ENCODE measurements around the gene CRISP1.

Gene CRISP1, protein sequence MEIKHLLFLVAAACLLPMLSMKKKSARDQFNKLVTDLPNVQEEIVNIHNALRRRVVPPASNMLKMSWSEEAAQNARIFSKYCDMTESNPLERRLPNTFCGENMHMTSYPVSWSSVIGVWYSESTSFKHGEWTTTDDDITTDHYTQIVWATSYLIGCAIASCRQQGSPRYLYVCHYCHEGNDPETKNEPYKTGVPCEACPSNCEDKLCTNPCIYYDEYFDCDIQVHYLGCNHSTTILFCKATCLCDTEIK

DNA sequence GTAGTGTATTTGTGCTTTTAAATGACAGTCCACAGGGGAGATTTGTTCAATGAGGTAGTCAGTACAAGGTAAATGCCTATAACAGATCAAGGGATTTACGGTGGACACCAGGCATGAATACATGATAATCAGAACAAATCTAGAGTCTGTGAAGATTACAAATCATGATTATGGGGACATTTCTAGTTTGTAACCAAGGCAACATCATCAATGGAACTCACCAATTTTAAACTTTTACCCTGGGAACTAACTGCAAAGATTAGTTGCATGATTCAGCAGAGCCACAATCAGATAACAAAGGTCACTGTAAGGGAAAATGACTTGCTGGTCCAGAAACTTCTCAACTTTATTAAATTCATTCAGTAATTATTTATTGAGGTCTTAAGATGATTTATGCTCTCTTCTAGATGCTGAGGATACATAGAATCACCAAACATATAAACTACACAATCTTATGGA, at the start of gene CRISP1:
Gene CRISP1, minus strand, starts transcription at position 51 of the 459 bp plus-strand sequence. CDS start 9,135 bp downstream, outside the sequence.
- TF ChIP-seq, protein P1, sequence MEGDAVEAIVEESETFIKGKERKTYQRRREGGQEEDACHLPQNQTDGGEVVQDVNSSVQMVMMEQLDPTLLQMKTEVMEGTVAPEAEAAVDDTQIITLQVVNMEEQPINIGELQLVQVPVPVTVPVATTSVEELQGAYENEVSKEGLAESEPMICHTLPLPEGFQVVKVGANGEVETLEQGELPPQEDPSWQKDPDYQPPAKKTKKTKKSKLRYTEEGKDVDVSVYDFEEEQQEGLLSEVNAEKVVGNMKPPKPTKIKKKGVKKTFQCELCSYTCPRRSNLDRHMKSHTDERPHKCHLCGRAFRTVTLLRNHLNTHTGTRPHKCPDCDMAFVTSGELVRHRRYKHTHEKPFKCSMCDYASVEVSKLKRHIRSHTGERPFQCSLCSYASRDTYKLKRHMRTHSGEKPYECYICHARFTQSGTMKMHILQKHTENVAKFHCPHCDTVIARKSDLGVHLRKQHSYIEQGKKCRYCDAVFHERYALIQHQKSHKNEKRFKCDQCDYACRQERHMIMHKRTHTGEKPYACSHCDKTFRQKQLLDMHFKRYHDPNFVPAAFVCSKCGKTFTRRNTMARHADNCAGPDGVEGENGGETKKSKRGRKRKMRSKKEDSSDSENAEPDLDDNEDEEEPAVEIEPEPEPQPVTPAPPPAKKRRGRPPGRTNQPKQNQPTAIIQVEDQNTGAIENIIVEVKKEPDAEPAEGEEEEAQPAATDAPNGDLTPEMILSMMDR (IDR thresholded peaks at IDR 0.05; ENCODE audit: low read depth, low read length), result no peak
- no peak within 1 kb of the TSS for H3K4me3 ChIP-seq (ENCODE audit: low read depth, low read length)
- no peak for DNase-seq (ENCODE audit: low read depth, low spot score)
- in situ Hi-C loops (cut with HindIII; ENCODE audit: low sequenced_read_pairs), result no loop called here

DNA sequence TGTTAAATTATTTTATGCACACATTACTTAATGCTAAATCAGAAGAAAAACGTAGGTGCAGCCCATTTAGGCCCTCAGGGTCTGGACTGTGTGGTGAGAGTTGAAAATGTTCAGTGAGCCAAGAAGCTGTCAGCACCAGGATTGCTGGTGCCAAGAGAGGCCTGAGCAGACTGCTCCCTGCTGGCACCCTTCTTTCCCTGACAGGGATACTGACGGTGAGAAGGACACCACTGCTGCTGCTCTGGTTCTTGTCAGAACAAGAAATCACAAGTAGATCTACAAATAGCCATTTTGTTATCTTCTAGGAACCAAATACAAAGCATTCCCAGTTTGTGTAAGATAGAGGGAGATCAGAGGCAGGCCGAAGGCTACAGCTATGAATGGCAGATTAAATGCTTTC, 48.7 kb upstream of the CRISP1 start:
- TF ChIP-seq, protein P1 (IDR thresholded peaks at IDR 0.05; ENCODE audit: low read depth, low read length), result no peak
- in situ Hi-C loops (cut with HindIII; ENCODE audit: low sequenced_read_pairs), result no loop called here
- DNase-seq (ENCODE audit: low read depth, low spot score), result no peak
- no peak overlapping the region for H3K4me3 ChIP-seq (ENCODE audit: low read depth, low read length)

DNA sequence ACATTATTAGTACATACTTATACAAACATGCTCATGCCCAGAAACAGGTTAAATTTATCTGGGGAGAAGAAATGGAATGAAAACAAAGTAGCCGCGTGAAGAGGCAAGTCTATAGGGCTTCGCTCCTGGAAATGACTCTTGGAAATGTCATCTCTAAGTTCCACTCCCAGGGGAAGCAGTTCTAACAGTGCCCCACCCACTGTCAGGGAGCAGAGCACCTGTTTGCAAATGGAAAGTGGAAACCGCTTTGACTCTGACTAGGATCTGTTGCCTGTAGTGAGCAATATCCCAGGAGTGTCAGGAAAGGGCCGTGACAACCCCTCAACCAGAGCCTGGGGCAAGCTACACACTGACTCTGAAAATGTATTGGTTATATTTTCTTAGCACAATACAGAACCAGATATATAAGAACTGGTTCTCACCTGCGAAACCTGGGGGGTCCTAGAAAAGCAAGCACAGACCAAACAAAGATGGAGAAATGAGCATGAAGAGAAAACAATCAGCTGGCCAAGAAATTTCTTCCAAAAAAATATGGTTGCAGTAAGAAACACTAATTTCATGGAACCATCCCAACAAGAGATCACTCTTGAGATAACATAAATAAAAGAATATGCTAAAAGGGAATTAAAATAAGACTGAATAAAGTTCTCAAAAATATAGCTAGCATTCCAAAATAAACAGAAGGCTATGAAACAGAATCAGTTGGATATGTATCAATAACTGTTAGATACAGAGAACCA, 47.5 kb upstream of the CRISP1 start:
- in situ Hi-C loops (cut with HindIII; ENCODE audit: low sequenced_read_pairs), result no loop called here
- TF ChIP-seq, protein P1 (IDR thresholded peaks at IDR 0.05; ENCODE audit: low read depth, low read length), result no peak
- no peak overlapping the region for H3K4me3 ChIP-seq (ENCODE audit: low read depth, low read length)
- no peak for DNase-seq (ENCODE audit: low read depth, low spot score)

DNA sequence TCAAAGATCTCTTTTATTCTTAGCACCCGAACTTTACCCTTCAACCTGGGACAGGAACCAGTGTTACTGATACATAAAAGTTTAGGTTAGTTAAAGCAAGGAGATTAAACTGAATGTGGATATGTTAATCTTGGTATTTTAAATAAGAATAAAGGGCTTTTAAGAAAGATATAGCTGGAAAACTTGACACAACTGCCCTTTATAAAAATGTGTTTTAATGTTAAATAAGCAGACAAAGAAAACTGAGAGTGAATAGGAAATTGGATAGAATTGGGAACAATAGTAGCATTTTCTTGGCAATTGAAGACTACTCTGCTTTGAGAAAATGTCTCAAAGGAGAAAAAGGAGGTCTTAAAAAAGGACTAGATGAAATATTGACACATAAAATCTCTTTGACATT, 45.9 kb upstream of the CRISP1 start:
- in situ Hi-C loops (cut with HindIII; ENCODE audit: low sequenced_read_pairs), result no loop called here
- no peak for DNase-seq (ENCODE audit: low read depth, low spot score)
- TF ChIP-seq, protein P1 (IDR thresholded peaks at IDR 0.05; ENCODE audit: low read depth, low read length), result no peak
- H3K4me3 ChIP-seq (ENCODE audit: low read depth, low read length), result no peak overlapping the region

DNA sequence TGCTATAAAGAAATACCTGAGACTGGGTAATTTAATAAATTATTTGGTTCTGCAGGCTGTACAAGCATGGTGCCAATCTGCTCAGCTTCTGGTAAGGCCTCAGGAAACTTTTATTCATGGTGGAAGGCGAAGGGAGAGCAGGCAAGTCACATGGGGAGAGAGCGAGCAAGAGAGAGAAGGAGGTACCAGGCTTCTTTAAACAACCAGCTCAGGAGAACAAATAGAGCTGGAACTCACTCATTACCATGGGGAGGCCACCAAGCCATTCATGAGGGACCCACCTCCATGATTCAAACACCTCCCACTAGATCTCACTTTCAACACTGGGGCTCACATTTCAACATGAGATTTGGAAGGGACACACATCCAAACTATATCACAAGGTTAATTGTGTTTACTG, 44.9 kb upstream of the CRISP1 start:
- no peak overlapping the region for H3K4me3 ChIP-seq (ENCODE audit: low read depth, low read length)
- no peak for DNase-seq (ENCODE audit: low read depth, low spot score)
- in situ Hi-C loops (cut with HindIII; ENCODE audit: low sequenced_read_pairs), result no loop called here

DNA sequence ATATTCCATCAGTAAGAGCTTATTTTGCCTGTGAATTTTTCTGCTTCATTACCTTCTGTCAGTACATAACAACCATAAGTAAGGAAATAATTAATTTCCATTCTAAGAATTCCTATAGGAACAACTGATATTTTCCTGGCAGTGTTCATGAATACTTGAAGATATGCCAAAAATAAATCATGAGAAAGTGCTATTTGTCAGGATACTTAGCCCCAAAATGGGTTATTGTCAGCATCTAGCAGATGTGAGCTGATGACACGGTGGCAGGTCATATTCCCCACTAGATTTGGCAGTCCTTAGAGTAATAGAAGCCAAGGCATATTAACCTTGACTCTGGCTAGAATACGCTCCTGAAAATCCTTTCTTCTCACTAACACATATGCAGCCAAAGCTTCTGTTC, 43.2 kb upstream of the CRISP1 start:
- DNase-seq (ENCODE audit: low read depth, low spot score), result no peak
- TF ChIP-seq, protein P1 (IDR thresholded peaks at IDR 0.05; ENCODE audit: low read depth, low read length), result no peak
- in situ Hi-C loops (cut with HindIII; ENCODE audit: low sequenced_read_pairs), result no loop called here
- no peak overlapping the region for H3K4me3 ChIP-seq (ENCODE audit: low read depth, low read length)

More for the DNA sequence above, 44.9 kb upstream of the CRISP1 start:
- TF ChIP-seq, protein P1 (IDR thresholded peaks at IDR 0.05; ENCODE audit: low read depth, low read length), result no peak
